Activated gamma-delta T cell (primary cell): ENCODE measurements around the gene KDM4B.

ENCODE experiments used
- DNase-seq: peaks from one replicate; lab custom pipeline; 2025; lab: John Stamatoyannopoulos, UW

KDM4B gene

DNA sequence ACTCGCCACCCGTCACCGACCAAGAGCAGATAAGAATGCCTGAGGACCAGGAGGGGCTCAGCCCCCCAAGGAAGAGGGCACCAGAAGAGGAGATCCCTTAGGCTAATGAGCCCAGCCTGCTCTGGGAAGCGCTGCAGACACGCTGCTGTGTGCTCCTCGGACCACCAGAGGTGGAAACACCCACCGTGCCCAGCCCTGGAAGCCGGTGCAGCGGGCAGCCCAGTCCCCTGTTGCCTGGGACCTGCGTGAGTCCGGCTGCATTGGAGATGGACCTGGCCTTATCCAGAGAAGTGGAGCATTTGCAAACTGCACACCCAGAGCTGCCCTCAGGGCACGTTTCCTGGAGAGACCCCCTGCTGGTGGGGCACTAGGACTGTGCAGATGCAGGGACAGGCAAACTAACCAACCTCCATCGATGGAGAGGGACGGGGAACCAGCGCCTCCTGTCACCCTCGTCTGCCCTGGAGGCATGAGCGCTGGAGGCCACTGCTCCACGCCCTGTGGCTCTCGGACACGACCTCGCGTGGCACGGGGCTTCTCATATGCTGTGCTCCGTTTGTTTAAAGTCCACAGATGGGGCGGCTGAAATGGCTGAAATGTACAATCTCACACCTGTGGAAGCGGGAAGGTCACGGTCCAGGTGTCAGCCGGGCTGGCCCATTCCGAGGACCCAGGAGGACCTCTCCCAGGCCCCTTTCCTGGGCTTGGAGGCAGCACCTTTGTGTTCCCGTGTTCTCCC lies 153.9 kb downstream of the KDM4B start:
- no peak for DNase-seq

DNA sequence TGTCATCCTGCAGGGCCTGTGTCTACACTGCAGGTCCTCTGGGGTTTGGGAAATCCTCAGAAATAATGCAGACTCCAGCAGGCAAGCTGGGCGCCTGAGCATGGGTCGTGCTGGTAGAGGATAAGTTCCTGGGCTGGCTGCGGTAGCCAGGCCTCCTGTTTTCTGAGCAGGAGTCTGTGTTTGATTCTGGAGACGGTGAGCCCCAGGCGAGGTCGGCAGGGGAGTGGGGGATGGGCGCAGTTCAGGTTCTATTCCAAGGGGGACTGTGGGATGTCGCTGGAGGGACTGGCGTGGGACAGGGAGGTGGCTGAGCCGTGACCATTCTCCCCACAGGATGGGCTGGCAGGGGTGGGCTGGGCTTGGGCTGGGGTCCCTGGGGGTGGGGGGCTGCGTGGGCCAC lies 154.7 kb downstream of the KDM4B start:
- DNase-seq = no peak

DNA sequence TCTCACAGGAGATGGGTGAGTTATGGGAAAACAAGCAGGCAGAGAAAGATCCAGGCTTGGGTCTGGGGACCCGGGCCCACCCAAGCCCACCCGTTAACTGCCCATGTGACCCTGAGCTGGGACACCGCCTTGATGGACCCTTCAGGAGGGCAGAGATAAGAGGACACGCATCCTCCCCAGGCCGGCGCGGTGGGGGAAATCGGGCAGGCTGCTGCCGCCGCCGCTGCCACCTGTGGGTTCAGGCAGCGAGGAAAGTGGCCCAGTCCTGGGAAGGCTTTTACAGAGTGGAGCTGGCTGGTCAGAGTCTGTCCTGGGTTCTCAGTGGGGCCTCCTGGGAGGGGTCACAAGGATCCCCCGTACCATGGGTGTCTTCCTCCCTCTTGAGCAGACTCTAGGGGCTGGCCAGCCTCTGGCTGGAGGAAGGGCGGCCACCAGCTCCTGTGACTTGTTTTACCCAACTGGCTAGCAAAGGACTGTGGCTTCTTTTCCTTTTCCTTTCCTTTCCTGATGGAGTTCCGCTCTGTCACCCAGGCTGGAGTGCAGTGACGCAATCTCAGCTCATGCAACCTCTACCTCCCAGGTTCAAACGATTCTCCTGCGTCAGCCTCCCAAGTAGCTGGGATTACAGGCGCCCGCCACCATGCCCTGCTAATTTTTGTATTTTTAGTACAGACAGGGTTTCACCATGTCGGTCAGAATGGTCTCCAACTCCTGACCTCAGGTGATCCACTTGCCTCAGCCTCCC lies 155.4 kb downstream of the KDM4B start:
- no peak for DNase-seq

DNA sequence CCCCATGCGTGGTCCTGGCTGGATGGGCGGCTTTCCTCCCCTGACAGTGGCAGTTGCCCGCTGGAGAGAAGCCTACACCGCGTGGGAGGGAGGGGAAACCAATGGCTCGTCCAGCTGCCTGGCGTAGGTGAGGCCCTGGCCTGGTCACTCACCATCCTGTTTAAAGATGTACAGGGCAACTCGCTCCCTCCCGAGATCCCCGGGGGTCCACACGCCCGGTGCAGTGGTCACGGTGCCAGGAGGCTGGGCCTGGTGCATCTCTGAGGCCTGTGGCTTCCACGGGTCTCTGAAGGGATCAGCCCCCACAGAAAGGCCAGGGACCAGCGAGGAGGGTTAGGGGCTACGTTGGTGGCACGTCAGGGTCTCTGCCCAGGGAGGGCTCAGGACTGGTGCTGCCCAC lies 156.5 kb downstream of the KDM4B start:
- no peak for DNase-seq

DNA sequence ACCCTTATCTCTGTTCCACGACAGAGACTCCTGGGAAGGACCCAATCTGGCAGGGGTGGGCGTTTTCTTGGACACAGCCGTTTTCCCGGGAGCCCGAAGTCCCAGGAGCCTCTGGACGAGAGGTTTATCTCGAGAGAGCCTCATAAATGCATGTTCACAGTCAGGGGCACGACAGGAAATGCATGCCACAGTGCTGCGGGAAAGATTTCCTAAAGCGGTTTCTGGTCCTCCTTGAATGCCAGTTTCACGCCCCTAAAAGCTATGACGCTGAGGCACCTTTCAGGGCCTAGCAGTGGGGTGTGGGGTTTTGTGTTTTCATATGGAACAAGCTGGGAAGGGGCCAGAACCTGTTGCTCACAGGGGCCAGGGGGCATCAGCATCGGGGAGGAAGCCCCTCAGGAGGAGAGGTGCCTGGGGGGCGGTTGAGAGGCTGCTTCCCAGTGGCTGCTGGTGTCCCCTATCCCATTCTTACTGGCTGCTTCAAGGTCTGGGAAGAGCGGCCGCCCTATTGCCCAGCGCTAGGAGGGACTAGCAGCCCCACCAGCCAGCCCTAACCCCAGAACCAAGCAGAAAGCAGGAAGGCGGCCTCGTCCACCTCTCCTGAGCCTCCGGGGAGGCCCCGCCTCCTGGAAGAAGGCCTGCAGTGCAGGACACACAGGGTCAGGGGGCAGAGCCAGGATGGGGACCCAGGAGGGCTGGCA lies 157.0 kb downstream of the KDM4B start:
- no peak for DNase-seq

DNA sequence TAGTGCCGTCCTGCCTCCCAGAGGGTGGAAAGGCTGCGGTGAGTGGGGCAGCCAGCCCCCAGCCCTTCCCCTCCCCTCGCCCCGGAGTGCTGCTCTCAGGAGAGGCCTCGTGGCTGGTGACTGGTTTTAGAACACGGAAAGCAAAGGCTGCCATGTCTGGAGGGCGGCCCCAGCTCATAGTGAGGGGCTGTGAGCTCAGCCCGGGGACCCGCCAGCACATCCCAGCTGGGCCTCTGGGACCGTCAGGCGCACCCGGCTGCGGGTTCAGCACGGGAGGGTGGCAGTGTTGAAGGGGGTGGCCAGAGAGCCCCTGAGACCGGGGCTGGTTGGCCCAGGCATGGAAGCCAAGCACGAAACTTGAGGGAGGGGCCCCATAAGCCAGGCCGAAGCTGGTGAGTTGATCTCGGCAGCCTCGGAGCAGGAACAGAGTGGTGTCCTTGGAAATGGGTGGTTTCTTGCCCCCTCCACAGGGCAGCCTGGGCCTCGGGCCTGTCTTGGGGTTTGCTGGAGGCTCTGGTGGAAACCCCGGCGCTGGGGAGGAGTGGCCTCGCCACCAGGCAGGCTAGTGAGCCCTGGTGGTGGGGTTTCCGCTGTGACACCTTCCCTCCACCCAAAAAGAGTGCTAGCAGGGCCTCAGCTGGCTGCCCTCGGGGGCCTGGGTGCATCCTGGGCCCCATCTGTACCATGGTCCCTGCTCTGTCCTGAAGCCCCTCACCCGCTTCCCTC lies 157.7 kb downstream of the KDM4B start:
- no peak for DNase-seq

DNA sequence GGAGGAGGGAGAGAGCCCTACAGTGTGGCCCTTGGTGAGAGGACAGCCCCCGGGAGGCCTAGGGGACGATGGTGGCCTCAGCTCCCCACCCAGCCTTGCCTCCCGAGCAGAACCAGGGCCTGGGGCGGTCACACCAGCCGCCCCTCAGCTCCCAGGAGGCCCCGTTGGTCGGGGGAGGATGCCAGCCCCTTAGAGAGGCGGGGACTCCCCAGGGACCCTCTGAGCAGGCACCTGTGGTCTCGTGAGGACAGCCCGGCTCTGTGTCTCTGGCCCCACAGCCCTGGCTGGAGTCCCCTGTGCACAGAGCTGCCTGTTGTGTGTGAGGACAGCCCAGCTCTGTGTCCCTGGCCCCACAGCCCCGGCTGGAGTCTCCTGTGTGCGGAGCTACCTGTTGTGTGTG lies 158.8 kb downstream of the KDM4B start:
- no peak for DNase-seq

DNA sequence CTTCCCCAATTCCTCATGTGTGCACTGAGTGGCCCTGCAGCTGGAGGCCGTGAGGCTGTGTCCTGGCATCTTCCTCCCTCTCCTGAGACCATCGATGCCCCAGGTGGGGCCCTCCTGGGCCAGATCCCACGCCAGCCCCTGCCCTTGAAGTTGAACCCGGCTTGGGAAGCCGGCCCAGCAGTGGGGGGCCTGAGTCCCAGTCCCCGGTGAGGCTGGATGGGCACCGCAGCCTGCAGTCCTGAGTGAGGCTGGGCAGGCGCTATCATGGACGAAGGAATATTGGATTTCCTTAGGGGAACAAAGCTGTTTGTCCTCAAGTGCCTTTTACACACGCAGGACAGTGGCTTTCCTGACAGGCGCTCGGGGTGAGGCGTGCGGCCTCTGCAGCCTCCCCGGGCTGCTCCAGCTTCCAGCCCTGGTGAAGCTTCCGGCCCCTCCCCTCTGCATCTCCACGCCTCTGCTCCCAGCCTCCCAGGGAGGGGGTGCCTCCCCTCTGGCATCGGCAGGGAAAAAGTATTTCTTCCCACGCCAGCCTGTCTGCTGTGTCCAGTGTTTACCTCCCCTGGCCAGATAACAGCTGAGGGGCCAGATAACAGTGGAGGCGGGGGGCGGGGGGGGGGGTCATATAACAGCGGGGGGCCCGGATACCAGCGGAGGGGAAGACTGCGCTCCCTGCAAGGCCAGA lies 159.5 kb downstream of the KDM4B start:
- DNase-seq = no peak

DNA sequence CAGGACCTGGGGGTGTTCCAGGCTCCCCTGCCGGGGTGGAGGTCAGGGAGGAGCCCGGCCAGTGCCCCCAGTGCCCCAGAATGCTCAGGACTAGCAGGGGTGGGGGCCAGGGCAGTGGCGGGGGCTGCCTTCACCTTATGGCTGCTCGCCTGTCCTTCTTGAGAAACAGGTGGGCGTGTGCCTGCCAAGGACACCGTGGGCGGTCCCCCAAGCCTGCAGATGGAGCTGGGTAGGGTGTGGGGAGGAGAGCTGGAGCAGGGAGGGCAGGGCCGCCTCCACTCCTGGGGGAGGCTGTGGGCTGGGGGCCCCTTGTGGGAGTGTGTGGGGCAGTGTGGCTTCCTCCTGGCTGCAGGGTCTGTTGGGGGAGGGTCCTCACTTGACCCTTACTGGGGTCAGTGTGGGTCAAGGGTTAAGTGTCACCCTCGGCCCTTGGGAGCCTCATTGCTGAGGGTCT lies 160.1 kb downstream of the KDM4B start:
- no peak for DNase-seq

DNA sequence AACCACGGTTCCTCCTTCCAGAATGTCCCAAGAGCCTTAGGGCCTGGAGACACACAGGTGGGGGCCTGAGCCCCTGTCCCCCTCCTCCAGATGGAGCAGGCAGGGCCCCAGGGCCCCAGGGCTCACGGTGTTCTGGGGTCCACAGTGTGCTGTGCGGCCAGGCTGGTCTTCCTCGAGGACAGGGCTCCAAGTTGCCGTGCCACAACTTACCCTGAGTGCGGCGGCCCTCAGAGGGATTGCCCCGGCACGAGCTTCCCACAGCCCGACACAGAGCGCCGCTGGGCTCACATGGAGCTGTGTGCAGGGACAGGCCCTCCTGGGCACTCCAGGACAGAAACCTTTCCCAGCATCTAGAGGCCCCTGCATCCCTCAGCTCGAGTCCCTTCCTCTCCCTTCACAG lies 160.8 kb downstream of the KDM4B start:
- no peak for DNase-seq

DNA sequence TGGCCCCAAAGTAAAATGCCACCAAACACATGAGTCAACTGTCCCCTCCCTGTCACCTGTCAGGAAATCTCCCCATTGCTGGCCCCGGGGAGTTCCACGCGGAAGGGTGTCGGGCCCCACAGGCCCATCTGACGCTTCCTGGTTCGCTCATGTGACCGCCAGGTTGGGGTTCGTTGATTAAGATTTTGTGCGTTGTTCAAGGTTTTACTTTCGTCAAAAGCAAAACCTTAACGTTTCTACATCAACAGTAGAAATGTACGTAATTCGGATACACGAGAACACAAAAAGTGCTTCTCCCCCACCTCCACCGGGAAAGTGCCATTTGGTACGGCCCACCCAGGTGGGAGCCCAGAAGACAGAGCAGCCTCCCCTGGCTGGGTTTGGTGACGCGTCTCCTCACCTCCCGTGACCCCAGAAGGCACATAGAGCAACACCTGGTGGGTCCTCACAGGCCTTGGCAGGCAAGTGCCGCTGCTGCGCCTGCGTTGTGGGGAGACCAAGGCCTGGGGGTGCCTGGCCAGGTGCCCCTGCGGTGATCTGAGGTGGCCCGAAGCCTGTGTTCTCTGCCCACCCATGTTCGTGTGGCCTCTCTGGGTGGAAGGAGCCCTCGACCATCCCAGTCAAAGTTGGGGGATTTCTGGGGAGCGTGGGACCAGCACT lies 161.6 kb downstream of the KDM4B start:
- no peak for DNase-seq

DNA sequence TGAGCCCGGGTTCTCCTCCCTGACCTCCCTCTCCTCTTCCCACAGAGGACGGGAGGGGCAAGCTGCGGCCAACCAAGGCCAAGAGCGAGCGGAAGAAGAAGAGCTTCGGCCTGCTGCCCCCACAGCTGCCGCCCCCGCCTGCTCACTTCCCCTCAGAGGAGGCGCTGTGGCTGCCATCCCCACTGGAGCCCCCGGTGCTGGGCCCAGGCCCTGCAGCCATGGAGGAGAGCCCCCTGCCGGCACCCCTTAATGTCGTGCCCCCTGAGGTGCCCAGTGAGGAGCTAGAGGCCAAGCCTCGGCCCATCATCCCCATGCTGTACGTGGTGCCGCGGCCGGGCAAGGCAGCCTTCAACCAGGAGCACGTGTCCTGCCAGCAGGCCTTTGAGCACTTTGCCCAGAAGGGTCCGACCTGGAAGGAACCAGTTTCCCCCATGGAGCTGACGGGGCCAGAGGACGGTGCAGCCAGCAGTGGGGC lies 162.2 kb downstream of the KDM4B start:
- DNase-seq = no peak

DNA sequence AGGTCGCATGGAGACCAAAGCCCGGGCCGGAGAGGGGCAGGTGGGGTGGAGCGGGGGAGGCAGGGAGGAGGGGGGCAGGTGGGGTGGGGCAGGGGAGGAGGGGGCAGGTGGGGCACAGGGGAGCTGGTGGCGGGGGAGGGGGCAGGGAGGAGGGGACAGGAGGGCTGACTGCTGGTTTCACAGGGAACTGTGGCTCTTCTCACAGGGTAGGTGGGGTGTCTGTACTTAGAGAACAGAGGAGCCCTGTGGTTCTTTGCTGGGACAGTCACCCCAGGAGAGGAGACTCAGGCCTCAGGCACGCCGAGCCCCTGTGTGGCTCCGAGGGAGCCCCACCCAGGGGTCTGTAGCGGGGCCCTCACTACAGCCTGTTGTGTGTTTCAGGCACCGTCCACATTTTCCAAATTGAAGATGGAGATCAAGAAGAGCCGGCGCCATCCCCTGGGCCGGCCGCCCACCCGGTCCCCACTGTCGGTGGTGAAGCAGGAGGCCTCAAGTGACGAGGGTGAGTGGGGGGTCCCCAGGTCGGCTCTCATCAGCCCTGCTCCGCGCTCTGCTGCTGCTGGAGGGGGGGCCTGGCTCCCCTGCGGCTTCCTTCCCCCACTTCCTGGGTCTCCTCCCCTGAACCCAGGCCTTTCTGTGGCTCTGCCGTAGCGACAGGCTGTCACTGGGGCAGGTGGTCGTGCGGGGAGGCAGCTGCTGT lies 162.7 kb downstream of the KDM4B start:
- DNase-seq = no peak

DNA sequence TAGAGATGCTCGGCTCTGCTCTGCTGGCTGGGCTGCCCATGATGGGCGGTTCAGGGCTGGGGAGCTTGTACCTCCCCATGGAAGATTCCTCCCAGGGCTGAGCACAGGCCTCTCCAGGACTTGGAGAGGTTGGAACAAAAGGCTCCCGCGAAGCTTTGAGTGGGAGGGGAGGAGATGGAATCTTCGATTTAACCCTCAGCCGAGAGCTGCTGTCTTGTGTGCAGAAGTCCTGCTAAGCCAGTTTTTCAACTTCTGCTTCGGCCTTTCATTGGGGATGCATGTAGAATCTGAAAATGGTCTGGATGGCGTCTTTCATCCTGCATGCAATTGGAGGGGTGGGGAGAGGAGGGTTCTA lies 163.3 kb downstream of the KDM4B start:
- DNase-seq = no peak

DNA sequence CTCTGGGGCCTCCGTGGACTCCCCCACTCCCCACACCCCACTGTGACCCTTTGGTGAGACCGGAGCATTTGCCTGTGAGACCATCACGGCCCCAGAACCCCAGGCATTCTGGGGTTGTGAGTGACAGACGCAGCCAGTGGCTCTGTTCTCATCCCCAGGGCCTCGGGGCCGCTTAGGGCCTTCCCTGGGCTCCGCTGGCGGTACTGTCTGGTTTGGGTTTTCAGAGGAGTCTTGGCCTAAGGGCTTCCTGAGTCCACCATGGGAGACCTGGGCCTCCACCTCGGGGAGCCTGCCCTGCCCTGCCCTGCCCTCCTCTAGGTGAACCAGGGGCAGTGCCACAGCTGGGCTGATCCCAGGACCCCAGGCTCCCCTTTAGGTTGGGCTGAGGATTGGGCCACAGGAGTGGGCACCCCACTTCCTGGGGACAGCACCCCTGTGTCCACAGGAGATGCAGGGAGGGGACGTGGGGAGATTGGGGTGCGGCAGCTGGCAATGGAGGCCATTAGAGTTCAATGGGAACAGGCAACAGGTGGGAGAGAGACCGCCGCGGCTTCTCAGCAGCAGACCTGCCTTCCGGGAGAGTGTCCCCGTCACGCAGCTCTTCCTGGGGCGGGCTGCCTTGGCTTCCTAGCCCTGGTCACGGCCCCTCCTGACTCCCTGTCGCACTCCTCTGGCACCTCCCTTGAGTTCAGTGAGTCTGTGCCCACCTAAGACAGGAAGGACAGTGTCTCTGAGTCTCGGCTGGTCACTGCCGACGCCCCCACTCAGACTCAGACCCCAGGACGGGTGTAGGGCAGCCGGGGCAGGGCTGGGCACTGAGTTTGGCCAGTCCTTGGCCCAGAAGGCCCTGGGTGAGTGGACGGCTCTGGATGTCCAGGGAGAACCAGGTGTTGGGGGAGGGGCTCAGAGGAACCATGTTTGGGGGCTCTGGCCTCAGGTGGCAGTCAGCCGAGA lies 164.1 kb downstream of the KDM4B start:
- DNase-seq = no peak

DNA sequence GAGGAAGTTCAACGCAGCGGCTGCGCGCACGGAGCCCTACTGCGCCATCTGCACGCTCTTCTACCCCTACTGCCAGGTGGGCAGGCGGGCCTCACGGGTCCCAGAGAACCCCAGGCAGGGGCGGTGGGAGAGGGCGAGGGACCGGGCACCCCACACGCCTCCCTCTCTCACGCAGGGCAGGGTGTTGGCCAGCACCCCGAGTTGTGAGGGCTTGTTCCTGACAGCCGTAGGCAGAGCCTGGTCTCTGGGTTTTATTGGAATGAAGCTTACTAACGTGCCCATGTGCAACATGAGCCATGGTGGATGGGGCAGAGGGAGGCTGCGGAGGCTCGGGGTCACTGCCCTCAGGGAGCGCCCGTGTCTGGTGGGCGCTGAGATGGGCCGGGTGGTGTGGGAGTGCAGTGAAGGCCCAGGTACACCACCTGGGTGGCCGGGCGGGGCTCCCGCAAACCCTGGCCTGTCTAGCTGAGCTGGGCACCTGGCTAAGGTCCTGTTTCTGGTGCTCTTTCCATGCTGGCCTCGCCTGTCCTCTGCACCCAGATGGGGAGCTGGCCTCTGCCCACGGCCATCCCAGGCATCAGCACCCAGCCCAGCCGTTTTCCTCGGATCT lies 165.2 kb downstream of the KDM4B start:
- no peak for DNase-seq

DNA sequence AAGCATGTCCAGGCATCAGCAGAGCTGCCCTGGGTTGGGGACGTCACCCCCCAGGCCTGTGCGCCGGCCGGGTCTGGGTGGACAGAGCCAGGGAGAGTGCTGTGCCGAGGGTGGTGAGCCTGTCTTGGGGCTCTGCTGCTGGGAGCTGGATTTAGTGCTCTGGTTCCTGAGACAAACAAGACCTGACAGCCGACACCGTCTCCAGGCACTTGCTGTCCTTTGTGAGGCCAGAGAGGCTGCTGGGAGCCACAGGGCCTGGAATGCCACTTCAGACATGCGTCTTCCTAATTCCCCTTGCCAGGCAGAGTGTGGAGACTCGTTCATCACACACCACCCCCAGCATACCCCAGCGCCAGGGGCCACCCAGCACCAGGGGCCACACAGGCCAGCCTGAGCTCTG lies 165.8 kb downstream of the KDM4B start:
- no peak for DNase-seq

DNA sequence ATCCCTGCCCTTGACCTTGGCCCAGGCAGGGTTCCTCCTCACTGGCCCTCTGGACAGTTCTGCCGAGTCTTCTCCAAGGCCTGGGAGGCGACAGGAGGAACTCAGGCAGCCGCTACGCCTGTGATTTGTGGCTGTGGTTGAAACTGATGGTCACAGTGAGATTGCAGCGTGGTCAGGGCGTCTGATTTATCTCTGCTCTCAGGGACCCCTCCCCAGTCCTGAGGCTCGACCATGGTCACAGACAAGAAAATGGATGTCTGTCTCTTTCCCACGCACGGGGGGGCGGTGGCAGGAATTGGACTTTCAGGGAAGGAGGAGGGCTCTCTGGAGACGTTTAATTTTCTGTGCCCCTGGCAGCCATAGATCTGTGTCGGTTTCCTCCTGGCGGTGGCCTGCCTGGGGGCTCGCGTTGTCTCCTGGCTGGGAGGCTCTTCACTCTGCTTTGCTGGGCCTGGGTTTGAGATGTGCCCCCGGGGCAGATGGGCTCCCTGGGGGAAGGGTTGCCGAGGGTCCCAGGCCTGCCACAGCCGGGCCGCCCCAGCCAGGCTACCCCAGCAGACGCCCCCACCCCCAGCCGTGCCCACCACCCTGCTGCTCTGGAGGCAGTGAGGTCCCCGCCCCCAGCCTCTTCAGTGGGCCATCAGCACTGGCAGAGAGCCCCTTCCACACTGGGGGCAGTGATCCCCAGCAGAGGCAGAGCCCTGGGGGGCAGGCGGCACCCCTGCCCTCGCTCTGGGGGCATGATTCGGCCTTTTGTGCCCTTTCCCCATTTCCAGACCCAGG lies 167.4 kb downstream of the KDM4B start:
- no peak for DNase-seq
